IMR-90 (cell line): ENCODE measurements around the gene LEP. TPM values are rescaled to one million over a fixed set of nuclear protein-coding genes. Genes with fewer than 3 reads are reported as not detected.

Source experiments
- ATAC-seq: fragments of 200-7000 bp; cut with Tn5 transposase; 2 replicates; pipeline ENCODE4 v1.9.1; 2020; ENCODE audit warnings: low read depth, mild to moderate bottlenecking, moderate library complexity
- BruUV-seq: library from RNA; stranded (reverse); fragments of 400-500 nt; replicated peaks from 2 replicates; lab custom pipeline; 2021; lab: Mats Ljungman, UMichigan
- CTCF ChIA-PET: fragments of 300-600 bp; formaldehyde crosslinking; extraction: SDS; loops from one replicate; lab custom pipeline; 2021; ENCODE audit warnings: antibody characterized with exemption; lab: Yijun Ruan, JAX
- POLR2A ChIA-PET: fragments of 300-600 bp; sonication (Branson Sonifier 250); formaldehyde crosslinking; loops from one replicate; lab custom pipeline; 2022; ENCODE audit warnings: antibody characterized with exemption; ENCODE audit not compliant: unreplicated experiment; lab: Charles Lee
- DNase-seq: peaks from one replicate; pipeline ENCODE4 v3.0.0; 2013
- H2AFZ ChIP-seq: replicated peaks from 2 replicates; pipeline ENCODE3; 2013; ENCODE audit warnings: low read length, mild to moderate bottlenecking; ENCODE audit not compliant: poor library complexity
- H2AK5ac ChIP-seq: 2 replicates; pipeline ENCODE4 v1.6.1; 2013; ENCODE audit warnings: low read depth, low read length, inconsistent platforms
- H2AK9ac ChIP-seq: replicated peaks from 2 replicates; pipeline ENCODE3; 2013; ENCODE audit warnings: mild to moderate bottlenecking, low read depth, low read length, moderate library complexity; ENCODE audit not compliant: poor library complexity
- H2BK120ac ChIP-seq: 2 replicates; pipeline ENCODE4 v1.6.1; 2013; ENCODE audit warnings: low read depth, low read length, inconsistent platforms
- H2BK15ac ChIP-seq: 3 replicates; pipeline ENCODE4 v1.6.1; 2013; ENCODE audit warnings: low read depth, low read length, inconsistent platforms
- H2BK20ac ChIP-seq: 2 replicates; pipeline ENCODE4 v1.6.1; 2013; ENCODE audit warnings: low read depth, mild to moderate bottlenecking, inconsistent platforms, low read length, moderate library complexity
- H2BK5ac ChIP-seq: 2 replicates; pipeline ENCODE4 v1.6.1; 2013; ENCODE audit warnings: mild to moderate bottlenecking, low read depth, low read length, inconsistent platforms; ENCODE audit not compliant: poor library complexity, severe bottlenecking
- H3K14ac ChIP-seq: replicated peaks from 2 replicates; pipeline ENCODE4 v1.6.1; 2013; ENCODE audit warnings: low read depth, low read length, inconsistent platforms
- H3K18ac ChIP-seq: 2 replicates; pipeline ENCODE4 v1.6.1; 2013; ENCODE audit warnings: low read depth, low read length, control low read depth
- H3K23ac ChIP-seq: 2 replicates; pipeline ENCODE4 v1.6.1; 2013; ENCODE audit warnings: low read depth, low read length, inconsistent platforms
- H3K27ac ChIP-seq: 2 replicates; pipeline ENCODE4 v1.5.1; 2013; ENCODE audit warnings: mild to moderate bottlenecking, control low read depth, low read length; ENCODE audit not compliant: insufficient read depth
- H3K27me3 ChIP-seq: 2 replicates; pipeline ENCODE4 v1.6.1; 2013; ENCODE audit warnings: low read length; ENCODE audit not compliant: control insufficient read depth, insufficient read depth
- H3K36me3 ChIP-seq: 2 replicates; pipeline ENCODE4 v1.6.1; 2013; ENCODE audit warnings: low read length, mixed read lengths; ENCODE audit not compliant: control insufficient read depth, insufficient read depth
- H3K4ac ChIP-seq: 2 replicates; pipeline ENCODE4 v1.6.1; 2013; ENCODE audit warnings: low read depth, low read length, inconsistent platforms
- H3K4me1 ChIP-seq: 2 replicates; pipeline ENCODE4 v1.6.1; 2013; ENCODE audit warnings: low read length, mixed read lengths; ENCODE audit not compliant: control insufficient read depth, insufficient read depth
- H3K4me2 ChIP-seq: 2 replicates; pipeline ENCODE4 v1.6.1; 2013; ENCODE audit warnings: low read depth, mild to moderate bottlenecking, control low read depth, low read length, moderate library complexity
- H3K4me3 ChIP-seq: 2 replicates; pipeline ENCODE4 v1.5.1; 2013; ENCODE audit warnings: low read depth, mild to moderate bottlenecking, control low read depth, low read length, moderate library complexity; ENCODE audit not compliant: insufficient read depth
- H3K56ac ChIP-seq: 2 replicates; pipeline ENCODE4 v1.6.1; 2013; ENCODE audit warnings: low read length, inconsistent platforms; ENCODE audit not compliant: insufficient read depth; ENCODE audit errors: extremely low read depth
- H3K79me1 ChIP-seq, 2 experiments: 2 replicates each; pipeline ENCODE4 v1.6.1; 2013; ENCODE audit warnings: low read length in 2 of 2, inconsistent platforms in 1 of 2, low read depth in 1 of 2
- H3K9ac ChIP-seq: 2 replicates; pipeline ENCODE4 v1.6.1; 2013; ENCODE audit warnings: low read depth, low read length, control low read depth
- H3K9me1 ChIP-seq: 2 replicates; pipeline ENCODE4 v1.6.1; 2013; ENCODE audit warnings: low read length, inconsistent platforms; ENCODE audit not compliant: insufficient read depth
- H3K9me3 ChIP-seq: 2 replicates; pipeline ENCODE4 v1.6.1; 2013; ENCODE audit warnings: low read length; ENCODE audit not compliant: control insufficient read depth, insufficient read depth
- H4K20me1 ChIP-seq: 2 replicates; pipeline ENCODE4 v1.6.1; 2013; ENCODE audit warnings: low read length, inconsistent platforms; ENCODE audit not compliant: insufficient read depth
- H4K5ac ChIP-seq: 2 replicates; pipeline ENCODE4 v1.6.1; 2013; ENCODE audit warnings: mild to moderate bottlenecking, low read depth, low read length, control low read depth
- H4K8ac ChIP-seq, 2 experiments: 2 replicates each; pipeline ENCODE4 v1.6.1; 2013; ENCODE audit warnings: low read depth in 2 of 2, low read length in 2 of 2, control low read depth in 1 of 2, inconsistent platforms in 1 of 2
- H4K91ac ChIP-seq: 2 replicates; pipeline ENCODE4 v1.6.1; 2013; ENCODE audit warnings: low read depth, low read length, inconsistent platforms; ENCODE audit not compliant: insufficient read depth
- CEBPB ChIP-seq: IDR thresholded peaks from 2 replicates; pipeline ENCODE4 v1.6.1; 2012; ENCODE audit warnings: low read depth, low read length, improper control_type of control experiment
- FOS ChIP-seq: fragments of 150-350 bp; IDR thresholded peaks from 2 replicates; pipeline ENCODE4 v1.6.1; 2016; ENCODE audit warnings: low read depth, low read length
- MAFK ChIP-seq: IDR thresholded peaks from 2 replicates; pipeline ENCODE4 v1.6.1; 2012; ENCODE audit warnings: low read depth, low read length, improper control_type of control experiment
- RCOR1 ChIP-seq: IDR thresholded peaks from 2 replicates; pipeline ENCODE4 v1.6.1; 2012; ENCODE audit warnings: mild to moderate bottlenecking, low read length, improper control_type of control experiment; ENCODE audit not compliant: insufficient replicate concordance
- RFX5 ChIP-seq: IDR thresholded peaks from 2 replicates; pipeline ENCODE4 v1.8.0; 2012; ENCODE audit warnings: low read depth, mild to moderate bottlenecking, low read length, moderate library complexity
- WGBS, 2 experiments: methylation state at CpG; one replicate each; pipeline versions ENCODE4 v1.1.5 to v1.1.7; 2013; ENCODE audit warnings: missing lambda C conversion rate in 2 of 2; ENCODE audit not compliant: insufficient read length in 1 of 2; ENCODE audit errors: extremely low coverage in 2 of 2; 5-methylcytosine and 5-hydroxymethylcytosine counted together
- dilution Hi-C: fragments of 300-500 bp; cut with HindIII; formaldehyde crosslinking; loops from one replicate; pipeline ENCODE4 v1.14.3; 2018; ENCODE audit warnings: low sequenced_read_pairs; ENCODE audit not compliant: unreplicated experiment
- in situ Hi-C: fragments of 300-500 bp; cut with MboI; formaldehyde crosslinking; loops from 3 replicates; pipeline ENCODE4 v1.14.3; 2019; ENCODE audit warnings: low sequenced_read_pairs, inconsistent platforms, mixed read lengths
- intact Hi-C: fragments of 100-400 bp; cut with micrococcal nuclease; formaldehyde crosslinking; loops from 2 replicates; pipeline ENCODE4 v1.10.0; 2022
- polyA plus RNA-seq, 3 experiments: library from polyadenylated mRNA; depleted of rRNA; stranded (reverse); fragments of >200 nt; gene quantifications; 2 replicates each; pipeline ENCODE4 v1.2.3, GENCODE V29; 2012; ENCODE audit warnings: low replicate concordance in 1 of 3
- total RNA-seq: library from RNA; depleted of rRNA; stranded (reverse); fragments of >200 nt; gene quantifications from 2 replicates; pipeline ENCODE4 v1.2.3, GENCODE V29; 2012
- TF ChIP-seq, protein P1 (sequence below): fragments of 150-350 bp; IDR thresholded peaks from 2 replicates; pipeline ENCODE4 v1.6.1; 2017; ENCODE audit warnings: mild to moderate bottlenecking, antibody characterized with exemption, low read length, low read depth

The LEP gene
- total and polyA plus RNA-seq, 2 of the 4 experiments (the other 2 are of a cell fraction), result not detected

DNA sequence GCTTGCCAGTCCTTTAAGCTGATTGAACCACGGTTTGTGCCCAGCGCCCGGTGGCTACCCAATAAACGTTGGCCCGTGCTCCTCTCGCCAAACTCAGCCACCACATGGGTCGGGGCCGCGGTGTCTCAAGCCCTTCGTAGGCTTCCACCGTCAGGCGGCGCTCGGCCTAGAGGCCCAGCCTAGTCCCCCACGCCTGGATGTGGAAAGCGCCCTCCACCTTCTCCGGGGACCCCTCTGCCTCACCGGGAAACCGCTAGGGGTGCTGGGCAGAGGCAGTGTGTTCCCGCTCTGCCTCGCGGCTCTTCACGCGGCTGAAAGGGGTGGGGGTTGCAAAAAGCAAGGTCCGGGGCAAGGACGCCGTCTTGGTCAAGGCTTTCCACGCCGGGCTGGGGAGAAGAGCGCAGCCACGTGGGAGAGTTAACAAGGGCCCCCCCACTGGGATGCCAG, 29.8 kb downstream of the LEP start:
- no peak for DNase-seq
- Histone ChIP-seq H2AK5ac (no peak overlapping the region), H3K23ac (no peak overlapping the region), H3K4me1 (peaks cover 12% of the 10 kb centered on the region), H3K9me3 (0 out of 2 replicates have a peak, but pooled peaks cover 2% of the 10 kb centered on the region), H2BK120ac (no peak overlapping the region), H3K27me3 (peaks cover 60% of the 10 kb centered on the region), H3K9ac (no peak overlapping the region), H3K4me2 (no peak overlapping the region), H4K5ac (no peak overlapping the region), H3K36me3 (no peaks in the 10 kb centered on the region), H3K9me1 (peaks cover 3% of the 10 kb centered on the region; the same call in 1 of the 2 replicates), H4K20me1 (no peaks in the 10 kb centered on the region), H3K18ac (no peak overlapping the region), H3K4me3 (no peak overlapping the region), H3K27ac (no peak overlapping the region), H2AK9ac (no peak overlapping the region), H3K79me1 (no peaks in the 10 kb centered on the region), H2BK5ac (no peak overlapping the region), H3K14ac (no peak overlapping the region), H4K8ac (no peak overlapping the region), H2BK20ac (no peak overlapping the region), H2BK15ac (no peak overlapping the region), H3K56ac (no peak overlapping the region), H4K91ac (no peak overlapping the region), H3K4ac (no peak overlapping the region), H2AFZ (peak overlapping the region; percentile 36)
- ChIA-PET CTCF (no interaction called here), POLR2A (no interaction called here)
- intact Hi-C loops, result no loop called here
- in situ Hi-C loops, result no loop called here
- dilution Hi-C loops, result no loop called here
- BruUV-seq, result no TSS peak
- WGBS, 2 experiments, result 14% methylated on average over 19 of the region's 31 CpGs; no CpG with 5 or more reads in 1 of the 2 experiments
- TF ChIP-seq RFX5 (no peak), RCOR1 (no peak), CEBPB (no peak), FOS (no peak), MAFK (no peak)
- TF ChIP-seq, protein P1, sequence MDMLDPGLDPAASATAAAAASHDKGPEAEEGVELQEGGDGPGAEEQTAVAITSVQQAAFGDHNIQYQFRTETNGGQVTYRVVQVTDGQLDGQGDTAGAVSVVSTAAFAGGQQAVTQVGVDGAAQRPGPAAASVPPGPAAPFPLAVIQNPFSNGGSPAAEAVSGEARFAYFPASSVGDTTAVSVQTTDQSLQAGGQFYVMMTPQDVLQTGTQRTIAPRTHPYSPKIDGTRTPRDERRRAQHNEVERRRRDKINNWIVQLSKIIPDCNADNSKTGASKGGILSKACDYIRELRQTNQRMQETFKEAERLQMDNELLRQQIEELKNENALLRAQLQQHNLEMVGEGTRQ, result no peak
- ATAC-seq, result no peak
